Lung (tissue), 12 donors: ENCODE data around the gene BTNL9. TPM values are rescaled to one million over a fixed set of nuclear protein-coding genes. Genes with fewer than 3 reads are reported as not detected.
"Not testable (repeated sequence)": the region's sequence is repeated elsewhere in the genome, so short reads cannot be mapped to it uniquely, and the experiment has no call there.

Experiments
- ATAC-seq: fragments of 200-7000 bp; cut with Tn5 transposase; one replicate; pipeline ENCODE4 v1.9.1; 2020; ENCODE audit warnings: moderate number of reproducible peaks; ENCODE audit not compliant: insufficient read depth, low FRiP score
- DNase-seq, 3 donors: peaks; one replicate each; pipeline ENCODE4 v3.0.0-alpha.2; 2013 to 2017
- H3K27ac ChIP-seq, 2 donors: one replicate each; pipeline ENCODE4 v1.5.1; 2013; ENCODE audit warnings: mild to moderate bottlenecking in 2 of 2, moderate library complexity in 2 of 2, control low read depth in 1 of 2, inconsistent platforms in 1 of 2, low read depth in 1 of 2, low read length in 1 of 2
- H3K27me3 ChIP-seq, 3 donors: one replicate each; pipeline ENCODE4 v1.5.1; 2013; ENCODE audit warnings: low read length in 2 of 3; ENCODE audit not compliant: control insufficient read depth in 3 of 3, insufficient read depth in 3 of 3
- H3K36me3 ChIP-seq, 4 donors: one replicate each; pipeline ENCODE4 v1.5.1; 2013; ENCODE audit warnings: low read length in 4 of 4, mild to moderate bottlenecking in 1 of 4, moderate library complexity in 1 of 4; ENCODE audit not compliant: control insufficient read depth in 4 of 4, insufficient read depth in 4 of 4
- H3K4me1 ChIP-seq, 5 donors: one replicate each; pipeline ENCODE4 v1.5.1; 2013; ENCODE audit warnings: low read length in 5 of 5, mild to moderate bottlenecking in 2 of 5, moderate library complexity in 1 of 5; ENCODE audit not compliant: control insufficient read depth in 5 of 5, insufficient read depth in 5 of 5
- H3K4me3 ChIP-seq: one replicate; pipeline ENCODE4 v1.5.1; 2013; ENCODE audit warnings: mild to moderate bottlenecking, control low read depth, moderate library complexity
- H3K9ac ChIP-seq, 2 donors: one replicate each; pipeline ENCODE4 v1.5.1; 2013; ENCODE audit warnings: low read length in 2 of 2, control low read depth in 1 of 2; ENCODE audit not compliant: insufficient read depth in 1 of 2
- H3K9me3 ChIP-seq, 4 donors: one replicate each; pipeline ENCODE4 v1.5.1; 2013; ENCODE audit warnings: low read length in 3 of 4, mild to moderate bottlenecking in 1 of 4, moderate library complexity in 1 of 4; ENCODE audit not compliant: control insufficient read depth in 4 of 4, insufficient read depth in 3 of 4
- CTCF ChIP-seq: IDR thresholded peaks from 2 replicates; pipeline ENCODE4 v1.5.1; 2012; ENCODE audit warnings: mild to moderate bottlenecking; ENCODE audit errors: control extremely low read depth, extremely low read depth
- WGBS, 2 donors: extraction: QIAGEN DNeasy Blood & Tissue Kit; methylation state at CpG; one replicate each; pipeline ENCODE4 v1.1.7; 2013; 5-methylcytosine and 5-hydroxymethylcytosine counted together
- polyA plus RNA-seq, 2 donors: library from polyadenylated mRNA; stranded (reverse); fragments of 200-250 nt; gene quantifications; one replicate each; pipeline ENCODE4 v1.2.1, GENCODE V29; 2013
- total RNA-seq, 2 donors: library from RNA; depleted of rRNA in 1 of 2; stranded (reverse); fragments of >200 nt in 1 of 2; gene quantifications; one replicate each; pipeline ENCODE4 v1.2.1, GENCODE V29; 2014 to 2021
- donor health status: control.
- donor health status: control.
- donor health status: Bipolar disorder and iron deficiency.
- donor health status: healthy.
- donor health status: DM: yes; HTN: yes; CAD: no.

The BTNL9 gene
- total and polyA plus RNA-seq, 4 donors = 23.5 to 73.1 (median 62.3) TPM

GRCh38 chr5:181098762-181099601, 58.9 kb downstream of the BTNL9 start:
- H3K4me3 ChIP-seq = no peak overlapping the region
- DNase-seq = no peak
- no peak overlapping the region for H3K27ac ChIP-seq
- no peaks in the 10 kb centered on the region for H3K36me3 ChIP-seq
- peaks cover 0 to 11% (median 0%) of the 10 kb centered on the region in 4 donors for H3K9me3 ChIP-seq
- peaks cover 0 to 8% (median 0%) of the 10 kb centered on the region in 5 donors for H3K4me1 ChIP-seq
- TF ChIP-seq CTCF = no peak
- H3K27me3 ChIP-seq = peaks cover 9 to 18% (median 17%) of the 10 kb centered on the region in 3 donors
- no peak for ATAC-seq
- WGBS, 2 donors = 23 to 28% methylated on average over 20 to 22 of the region's 22 CpGs
- no peak overlapping the region for H3K9ac ChIP-seq

GRCh38 chr5:181099602-181100086, 59.6 kb downstream of the BTNL9 start:
- Histone ChIP-seq H3K27ac (no peak overlapping the region), H3K9ac (no peak overlapping the region), H3K36me3 (no peaks in the 10 kb centered on the region), H3K27me3 (peaks cover 9 to 25% (median 23%) of the 10 kb centered on the region in 3 donors), H3K4me1 (peaks cover 0 to 8% (median 0%) of the 10 kb centered on the region in 5 donors), H3K4me3 (no peak overlapping the region), H3K9me3 (peaks cover 0 to 11% (median 0%) of the 10 kb centered on the region in 4 donors)
- DNase-seq (no peak), ATAC-seq (no peak)
- TF ChIP-seq CTCF = no peak
- 51 to 62% methylated on average over 11 of the region's 11 CpGs for WGBS, 2 donors

- whole genome bisulfite sequencing, 2 donors = 4 to 5% methylated on average over 56 to 62 of the region's 62 CpGs
- peaks cover 0 to 8% (median 0%) of the 10 kb centered on the region in 5 donors for H3K4me1 ChIP-seq
- no peak overlapping the region for H3K27ac ChIP-seq
- H3K4me3 ChIP-seq = no peak overlapping the region
- peaks cover 0 to 11% (median 0%) of the 10 kb centered on the region in 4 donors for H3K9me3 ChIP-seq
- no peak for TF ChIP-seq CTCF
- H3K36me3 ChIP-seq = no peaks in the 10 kb centered on the region
- peaks cover 9 to 30% (median 23%) of the 10 kb centered on the region in 3 donors for H3K27me3 ChIP-seq
- DNase-seq (no peak), ATAC-seq (no peak)
- H3K9ac ChIP-seq = no peak overlapping the region
These were observed 60.2 kb downstream of the BTNL9 start for GRCh38 chr5:181100121-181100875.

- not testable (repeated sequence) for H3K9ac ChIP-seq, H3K36me3 ChIP-seq, ATAC-seq, DNase-seq, H3K27ac ChIP-seq, H3K4me1 ChIP-seq, H3K4me3 ChIP-seq
- WGBS, 2 donors = 3% methylated on average over 10 of the region's 54 CpGs; no CpG with 5 or more reads in 1 of the 2 donors
- peaks cover 0 to 11% (median 0%) of the 10 kb centered on the region in 4 donors for H3K9me3 ChIP-seq
- H3K27me3 ChIP-seq = peaks cover 9 to 38% (median 28%) of the 10 kb centered on the region in 3 donors
These were observed 61.1 kb downstream of the BTNL9 start for GRCh38 chr5:181101030-181101641.

- WGBS, 2 donors = no CpG with 5 or more reads among the region's 30 CpGs
- H3K4me3 ChIP-seq, H3K36me3 ChIP-seq, H3K9ac ChIP-seq, H3K27ac ChIP-seq, ATAC-seq, H3K4me1 ChIP-seq, DNase-seq: not testable (repeated sequence)
- peaks cover 9 to 39% (median 28%) of the 10 kb centered on the region in 3 donors for H3K27me3 ChIP-seq
- peaks cover 0 to 11% (median 0%) of the 10 kb centered on the region in 4 donors for H3K9me3 ChIP-seq
These were observed 62.0 kb downstream of the BTNL9 start for GRCh38 chr5:181101930-181102674.
